Endothelial cell of umbilical vein (primary cell): ENCODE measurements around the gene FBLIM1. TPM values are rescaled to one million over a fixed set of nuclear protein-coding genes. Genes with fewer than 3 reads are reported as not detected.
A peak's percentile ranks its signal among the peaks of the same experiment; 100 is the strongest.

ENCODE experiments used
- BruUV-seq: library from RNA; stranded (reverse); fragments of 400-500 nt; replicated peaks from 2 replicates; lab custom pipeline; 2021; lab: Mats Ljungman, UMichigan
- CTCF ChIA-PET: fragments of 300-600, 350-600 bp; sonication (Branson Sonifier 250); formaldehyde crosslinking; loops from one replicate; lab custom pipeline; 2021; ENCODE audit warnings: antibody characterized with exemption, inconsistent platforms; lab: Charles Lee
- POLR2A ChIA-PET: fragments of 300-600, 350-600 bp; sonication (Branson Sonifier 250); formaldehyde crosslinking; loops from one replicate; lab custom pipeline; 2021; ENCODE audit warnings: antibody characterized with exemption, inconsistent platforms; lab: Charles Lee
- DNase-seq: peaks from one replicate; pipeline ENCODE4 v3.0.0-alpha.2; 2011; ENCODE audit warnings: low read depth, low spot score
- FAIRE-seq: peaks from 2 replicates; lab custom pipeline; 2011; peaks lifted over from hg19 to GRCh38; lab: Jason Lieb, UNC
- H2AFZ ChIP-seq: 2 replicates; pipeline ENCODE4 v1.6.0; 2012; ENCODE audit warnings: low read depth, low read length, control low read depth, inconsistent platforms
- H3K27ac ChIP-seq: 2 replicates; pipeline ENCODE4 v1.5.1; 2011; ENCODE audit warnings: low read depth, mild to moderate bottlenecking, control low read depth, low read length, moderate library complexity; ENCODE audit not compliant: insufficient read depth
- H3K27me3 ChIP-seq, 2 experiments: 2 replicates each; pipeline versions ENCODE4 v1.6.0 to v1.6.1; 2011; ENCODE audit warnings: low read length in 2 of 2, mixed read lengths in 1 of 2; ENCODE audit not compliant: control insufficient read depth in 2 of 2, insufficient read depth in 2 of 2
- H3K36me3 ChIP-seq, 2 experiments: 2 replicates in 1 of 2; 3 replicates in 1 of 2; pipeline ENCODE4 v1.5.1; 2011; ENCODE audit warnings: low read length in 2 of 2, mild to moderate bottlenecking in 1 of 2, moderate library complexity in 1 of 2; ENCODE audit not compliant: control insufficient read depth in 2 of 2, insufficient read depth in 2 of 2; ENCODE audit errors: extremely low read depth in 1 of 2
- H3K4me1 ChIP-seq: 3 replicates; pipeline ENCODE4 v1.5.1; 2011; ENCODE audit warnings: mild to moderate bottlenecking, low read length; ENCODE audit not compliant: control insufficient read depth, insufficient read depth; ENCODE audit errors: extremely low read depth
- H3K4me2 ChIP-seq: 2 replicates; pipeline ENCODE4 v1.6.1; 2011; ENCODE audit warnings: low read length, control low read depth, mixed read lengths; ENCODE audit not compliant: insufficient read depth
- H3K4me3 ChIP-seq, 3 experiments: fragments of 200-600 bp in 1 of 3; sonication (generic), shearing (Covaris generic) in 1 of 3; replicated peaks in 1 of 3; 2 replicates each; pipeline ENCODE4 v1.5.1; 2011 to 2016; ENCODE audit warnings: control low read depth in 3 of 3, low read length in 3 of 3, mild to moderate bottlenecking in 2 of 3, inconsistent platforms in 1 of 3, low read depth in 1 of 3, moderate library complexity in 1 of 3; ENCODE audit not compliant: insufficient read depth in 1 of 3
- H3K79me2 ChIP-seq: 2 replicates; pipeline ENCODE4 v1.6.0; 2012; ENCODE audit warnings: low read length, inconsistent platforms; ENCODE audit not compliant: control insufficient read depth, insufficient read depth
- H3K9ac ChIP-seq: replicated peaks from 2 replicates; pipeline ENCODE3; 2011; ENCODE audit warnings: low read length, control low read depth; ENCODE audit not compliant: insufficient read depth; ENCODE audit errors: extremely low read depth
- H3K9me1 ChIP-seq: replicated peaks from 3 replicates; pipeline ENCODE4 v1.6.0; 2011; ENCODE audit warnings: mild to moderate bottlenecking, low read length; ENCODE audit not compliant: control insufficient read depth, insufficient read depth; ENCODE audit errors: extremely low read depth
- H3K9me3 ChIP-seq: replicated peaks from 2 replicates; pipeline ENCODE4 v1.5.1; 2012; ENCODE audit warnings: low read length, inconsistent platforms; ENCODE audit not compliant: control insufficient read depth, insufficient read depth
- H4K20me1 ChIP-seq: replicated peaks from 2 replicates; pipeline ENCODE3; 2011; ENCODE audit warnings: mild to moderate bottlenecking, low read length; ENCODE audit not compliant: control insufficient read depth, insufficient read depth; ENCODE audit errors: extremely low read depth
- EZH2 ChIP-seq: IDR thresholded peaks from 2 replicates; pipeline ENCODE4 v1.6.1; 2012; ENCODE audit warnings: borderline replicate concordance, low read depth, mild to moderate bottlenecking, moderate library complexity, low read length, inconsistent platforms; ENCODE audit not compliant: severe bottlenecking
- FOS ChIP-seq: IDR thresholded peaks from 2 replicates; pipeline ENCODE4 v1.6.1; 2011; ENCODE audit warnings: mild to moderate bottlenecking, low read length, moderate library complexity, borderline replicate concordance; ENCODE audit not compliant: insufficient read depth
- GATA2 ChIP-seq: IDR thresholded peaks from 2 replicates; pipeline ENCODE4 v1.7.0; 2011; ENCODE audit warnings: low read depth, mild to moderate bottlenecking, moderate library complexity, mixed read lengths, low read length; ENCODE audit not compliant: insufficient read length, insufficient read depth
- JUN ChIP-seq: IDR thresholded peaks from 2 replicates; pipeline ENCODE4 v1.6.1; 2011; ENCODE audit warnings: borderline replicate concordance, low read depth; ENCODE audit not compliant: insufficient read length, insufficient read depth
- MYC ChIP-seq: IDR thresholded peaks from one replicate; pipeline ENCODE4 v1.6.1; 2011; ENCODE audit warnings: mild to moderate bottlenecking, low read depth, low read length
- POLR2A ChIP-seq: IDR thresholded peaks from 2 replicates; pipeline ENCODE4 v1.6.1; 2012; ENCODE audit warnings: low read depth, mild to moderate bottlenecking, control low read depth, low read length
- POLR2AphosphoS5 ChIP-seq: IDR thresholded peaks from 2 replicates; pipeline ENCODE4 v1.6.1; 2012; ENCODE audit warnings: low read depth, mild to moderate bottlenecking, control low read depth, low read length, moderate library complexity; ENCODE audit not compliant: insufficient read depth
- dilution Hi-C: fragments of 300-500 bp; cut with MboI; formaldehyde crosslinking; loops from one replicate; pipeline ENCODE4 v1.15.0; 2019; ENCODE audit warnings: low sequenced_read_pairs; ENCODE audit not compliant: extremely low pct_ligation_motif_present
- intact Hi-C: fragments of 100-400 bp; cut with micrococcal nuclease; formaldehyde crosslinking; loops from one replicate; pipeline ENCODE4 v1.10.0; 2022
- polyA plus RNA-seq, 4 experiments: library from polyadenylated mRNA; depleted of rRNA in 3 of 4; stranded (reverse) in 3 of 4; unstranded in 1 of 4; fragments of >200 nt; gene quantifications; 2 replicates each; pipeline versions ENCODE4 v1.2.1 to v1.2.3, GENCODE V29; 2011 to 2012; ENCODE audit warnings: missing spikeins in 1 of 4
- total RNA-seq: library from RNA; stranded (reverse); gene quantifications from 2 replicates; pipeline ENCODE4 v1.2.3, GENCODE V29; 2021
- TF ChIP-seq, protein P1 (sequence below): IDR thresholded peaks from 2 replicates; pipeline ENCODE4 v1.6.1; 2011; ENCODE audit not compliant: insufficient read depth, insufficient read length
- TF ChIP-seq, protein P2 (sequence below), 2 donors: IDR thresholded peaks; 1 replicate in 1 of 2; 2 replicates in 1 of 2; pipeline ENCODE4 v1.5.1; 2011; ENCODE audit warnings: low read length in 2 of 2, mild to moderate bottlenecking in 2 of 2, moderate library complexity in 2 of 2, control low read depth in 1 of 2, inconsistent platforms in 1 of 2, low read depth in 1 of 2; ENCODE audit not compliant: insufficient read depth in 1 of 2; ENCODE audit errors: extremely low read depth in 1 of 2

Gene FBLIM1
- total and polyA plus RNA-seq, 2 donors (not counting 3 experiments of a cell fraction or from before 2014, with no cell fraction given) = 363 to 414 TPM

DNA sequence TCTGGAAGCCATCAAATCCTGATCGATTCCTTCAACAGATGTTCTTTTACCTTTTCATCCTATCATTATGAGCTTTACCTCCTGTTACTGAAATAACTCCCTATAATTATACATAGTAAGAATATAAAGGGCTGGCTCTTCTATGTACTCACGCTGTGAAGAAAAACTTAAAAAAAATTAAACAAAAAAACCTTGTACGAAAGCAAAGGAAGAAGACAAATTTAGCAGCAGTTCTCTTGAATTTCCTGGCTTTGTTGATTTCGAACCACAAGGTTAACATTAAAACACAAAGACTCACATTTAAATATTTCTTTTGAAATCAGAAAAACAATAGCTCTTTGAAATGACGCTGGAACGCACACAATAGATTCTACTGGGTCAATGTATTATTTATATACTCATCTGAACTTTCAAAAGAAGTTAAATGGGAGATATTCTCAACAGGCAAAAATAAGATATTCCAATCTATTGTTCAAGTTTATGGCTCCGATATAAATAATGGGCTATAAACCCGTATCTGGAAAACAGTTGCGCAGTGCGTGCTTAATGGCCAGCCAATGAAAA, 75.3 kb downstream of the FBLIM1 start:
- ChIA-PET POLR2A (interaction anchor here (0.7 to 2.0 kb wide), 7 partner anchors 10 to 21 kb away, joined by 3 to 9 read pairs (median 7); partner anchors contain the start of gene SPEN), CTCF (interaction anchor here (0.6 to 1.7 kb wide), 17 partner anchors 9 to 495 kb away, joined by 3 to 11 read pairs (median 4); partner anchors contain the start of genes SPEN and ZBTB17)
- peaks cover 8% of the 10 kb centered on the region for H3K79me2 ChIP-seq
- H3K4me1 ChIP-seq = peaks cover 3% of the 10 kb centered on the region
- H3K9ac ChIP-seq = peak overlapping the region; percentile 91
- intact Hi-C loops = loop anchor here (1.0 to 2.0 kb wide), 3 partner anchors 38 to 103 kb away; no protein-coding TSS in a partner anchor
- dilution Hi-C loops = no loop called here
- H3K4me3 ChIP-seq = peak overlapping the region; percentile 66 to 98 (median 87)
- H3K36me3 ChIP-seq = no peaks in the 10 kb centered on the region
- H3K27ac ChIP-seq = peak overlapping the region; percentile 95
- BruUV-seq = no TSS peak
- DNase-seq (peak; percentile 95), FAIRE-seq (no peak)
- H2AFZ ChIP-seq = no peak overlapping the region
- no peak for TF ChIP-seq JUN
- TF ChIP-seq, protein P1, sequence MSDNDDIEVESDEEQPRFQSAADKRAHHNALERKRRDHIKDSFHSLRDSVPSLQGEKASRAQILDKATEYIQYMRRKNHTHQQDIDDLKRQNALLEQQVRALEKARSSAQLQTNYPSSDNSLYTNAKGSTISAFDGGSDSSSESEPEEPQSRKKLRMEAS = no peak
- no peak for TF ChIP-seq GATA2
- TF ChIP-seq EZH2 = no peak
- TF ChIP-seq FOS = no peak
- no peak for TF ChIP-seq MYC
- TF ChIP-seq, protein P2, sequence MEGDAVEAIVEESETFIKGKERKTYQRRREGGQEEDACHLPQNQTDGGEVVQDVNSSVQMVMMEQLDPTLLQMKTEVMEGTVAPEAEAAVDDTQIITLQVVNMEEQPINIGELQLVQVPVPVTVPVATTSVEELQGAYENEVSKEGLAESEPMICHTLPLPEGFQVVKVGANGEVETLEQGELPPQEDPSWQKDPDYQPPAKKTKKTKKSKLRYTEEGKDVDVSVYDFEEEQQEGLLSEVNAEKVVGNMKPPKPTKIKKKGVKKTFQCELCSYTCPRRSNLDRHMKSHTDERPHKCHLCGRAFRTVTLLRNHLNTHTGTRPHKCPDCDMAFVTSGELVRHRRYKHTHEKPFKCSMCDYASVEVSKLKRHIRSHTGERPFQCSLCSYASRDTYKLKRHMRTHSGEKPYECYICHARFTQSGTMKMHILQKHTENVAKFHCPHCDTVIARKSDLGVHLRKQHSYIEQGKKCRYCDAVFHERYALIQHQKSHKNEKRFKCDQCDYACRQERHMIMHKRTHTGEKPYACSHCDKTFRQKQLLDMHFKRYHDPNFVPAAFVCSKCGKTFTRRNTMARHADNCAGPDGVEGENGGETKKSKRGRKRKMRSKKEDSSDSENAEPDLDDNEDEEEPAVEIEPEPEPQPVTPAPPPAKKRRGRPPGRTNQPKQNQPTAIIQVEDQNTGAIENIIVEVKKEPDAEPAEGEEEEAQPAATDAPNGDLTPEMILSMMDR (IDR thresholded peaks at IDR 0.05; ENCODE audit: extremely low read depth in 1 of 2, insufficient read depth in 1 of 2, low read depth in 1 of 2, low read length in 2 of 2) = no peak
- TF ChIP-seq POLR2AphosphoS5 = no peak
- TF ChIP-seq POLR2A = no peak
- no peaks in the 10 kb centered on the region for H4K20me1 ChIP-seq
- no peaks in the 10 kb centered on the region for H3K27me3 ChIP-seq
- no peaks in the 10 kb centered on the region for H3K9me1 ChIP-seq
- H3K4me2 ChIP-seq = peak overlapping the region; percentile 99
- H3K9me3 ChIP-seq = no peaks in the 10 kb centered on the region
